Bronchial epithelial cell (primary cell): ENCODE measurements around the gene SULF2. TPM values are rescaled to one million over a fixed set of nuclear protein-coding genes. Genes with fewer than 3 reads are reported as not detected.

Experiments
- DNase-seq: peaks from one replicate; pipeline ENCODE4 v3.0.0-alpha.2; 2010; ENCODE audit warnings: low read depth
- FAIRE-seq: peaks from 2 replicates; lab custom pipeline; 2011; peaks lifted over from hg19 to GRCh38; lab: Jason Lieb, UNC
- H3K27me3 ChIP-seq: 2 replicates; pipeline ENCODE4 v1.5.1; 2011; ENCODE audit warnings: low read length; ENCODE audit not compliant: control insufficient read depth, insufficient read depth
- H3K36me3 ChIP-seq: 2 replicates; pipeline ENCODE4 v1.5.1; 2011; ENCODE audit warnings: low read length; ENCODE audit not compliant: control insufficient read depth, insufficient read depth
- H3K4me3 ChIP-seq: 2 replicates; pipeline ENCODE4 v1.5.1; 2011; ENCODE audit warnings: mild to moderate bottlenecking, low read depth, low read length, control low read depth
- CTCF ChIP-seq: IDR thresholded peaks from 2 replicates; pipeline ENCODE4 v1.5.1; 2011; ENCODE audit warnings: mild to moderate bottlenecking, moderate library complexity, low read length, control low read depth, inconsistent platforms; ENCODE audit not compliant: insufficient read depth, severe bottlenecking
- total RNA-seq: library from RNA; depleted of rRNA; stranded (reverse); fragments of >200 nt; gene quantifications from 2 replicates; pipeline ENCODE4 v1.2.1, GENCODE V29; 2014

Gene SULF2
- total RNA-seq, 1 donor from 2014 or later: 31.6 TPM

DNA sequence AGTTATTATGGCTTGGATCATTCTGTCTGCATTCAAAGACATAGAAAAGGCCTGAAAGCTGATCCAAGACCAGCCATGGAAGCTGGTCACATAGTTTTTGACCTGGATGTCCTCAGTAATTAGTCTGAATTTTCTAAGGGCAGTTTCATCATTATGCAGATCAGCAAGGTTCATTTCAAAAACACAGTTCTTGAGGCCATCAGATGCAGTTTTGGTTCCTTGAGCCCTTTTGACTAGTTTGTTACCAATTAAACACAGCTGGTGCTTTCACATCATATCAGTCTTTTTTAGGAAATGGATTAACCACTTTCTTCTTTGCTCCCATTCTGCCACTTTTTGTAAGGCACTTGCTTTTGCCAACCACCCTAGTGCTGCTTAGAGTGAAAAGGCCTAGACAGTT is 154.2 kb downstream of the SULF2 start:
- FAIRE-seq: no peak

GRCh38 chr20:47629907-47630306 is 155.4 kb downstream of the SULF2 start:
- Histone ChIP-seq H3K36me3 (peaks cover 6% of the 10 kb centered on the region), H3K4me3 (no peak overlapping the region), H3K27me3 (no peaks in the 10 kb centered on the region)
- no peak for TF ChIP-seq CTCF
- no peak for FAIRE-seq
- no peak for DNase-seq

More for the DNA sequence above, 154.2 kb downstream of the SULF2 start:
- Histone ChIP-seq H3K4me3 (no peak overlapping the region), H3K36me3 (peaks cover 13% of the 10 kb centered on the region), H3K27me3 (no peaks in the 10 kb centered on the region)
- no peak for DNase-seq
- no peak for TF ChIP-seq CTCF

GRCh38 chr20:47627540-47627939 is 157.7 kb downstream of the SULF2 start:
- peaks cover 7% of the 10 kb centered on the region for H3K36me3 ChIP-seq
- no peak for FAIRE-seq
- DNase-seq: no peak
- H3K4me3 ChIP-seq: no peak overlapping the region
- no peak for TF ChIP-seq CTCF
- no peaks in the 10 kb centered on the region for H3K27me3 ChIP-seq

DNA sequence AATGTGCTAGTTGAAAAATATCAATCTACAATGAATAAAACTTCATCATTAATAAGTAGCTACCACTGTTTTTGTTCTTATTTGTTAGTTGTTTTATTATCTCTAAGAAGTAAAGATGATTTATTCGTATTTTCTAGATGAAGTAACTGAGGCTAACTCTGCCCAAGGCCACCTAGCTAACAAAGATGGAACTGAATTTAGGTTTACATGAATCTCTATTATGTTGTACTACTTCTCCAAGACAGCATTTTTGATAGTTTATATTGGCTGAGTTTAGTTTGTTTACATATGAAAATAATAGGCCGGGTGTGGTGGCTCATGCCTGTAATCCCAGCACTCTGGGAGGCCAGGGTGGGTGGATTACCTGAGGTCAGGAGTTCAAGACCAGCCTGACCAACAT is 162.1 kb downstream of the SULF2 start:
- no peak for FAIRE-seq
- H3K4me3 ChIP-seq: no peak overlapping the region
- H3K27me3 ChIP-seq: no peaks in the 10 kb centered on the region
- no peak for TF ChIP-seq CTCF
- no peak for DNase-seq
- peaks cover 6% of the 10 kb centered on the region for H3K36me3 ChIP-seq

- FAIRE-seq (no peak), DNase-seq (no peak)
- Histone ChIP-seq H3K36me3 (peaks cover 3% of the 10 kb centered on the region), H3K27me3 (no peaks in the 10 kb centered on the region), H3K4me3 (no peak overlapping the region)
- TF ChIP-seq CTCF: no peak
Observed at GRCh38 chr20:47622118-47622665, 163.1 kb downstream of the SULF2 start.
